Measurements from ENCODE around the gene SLC49A3. TPM values are rescaled to one million over a fixed set of nuclear protein-coding genes. Genes with fewer than 3 reads are reported as not detected.

SLC49A3 gene
- total RNA-seq, 1 experiment from 2014 or later: 5.5 TPM

DNA sequence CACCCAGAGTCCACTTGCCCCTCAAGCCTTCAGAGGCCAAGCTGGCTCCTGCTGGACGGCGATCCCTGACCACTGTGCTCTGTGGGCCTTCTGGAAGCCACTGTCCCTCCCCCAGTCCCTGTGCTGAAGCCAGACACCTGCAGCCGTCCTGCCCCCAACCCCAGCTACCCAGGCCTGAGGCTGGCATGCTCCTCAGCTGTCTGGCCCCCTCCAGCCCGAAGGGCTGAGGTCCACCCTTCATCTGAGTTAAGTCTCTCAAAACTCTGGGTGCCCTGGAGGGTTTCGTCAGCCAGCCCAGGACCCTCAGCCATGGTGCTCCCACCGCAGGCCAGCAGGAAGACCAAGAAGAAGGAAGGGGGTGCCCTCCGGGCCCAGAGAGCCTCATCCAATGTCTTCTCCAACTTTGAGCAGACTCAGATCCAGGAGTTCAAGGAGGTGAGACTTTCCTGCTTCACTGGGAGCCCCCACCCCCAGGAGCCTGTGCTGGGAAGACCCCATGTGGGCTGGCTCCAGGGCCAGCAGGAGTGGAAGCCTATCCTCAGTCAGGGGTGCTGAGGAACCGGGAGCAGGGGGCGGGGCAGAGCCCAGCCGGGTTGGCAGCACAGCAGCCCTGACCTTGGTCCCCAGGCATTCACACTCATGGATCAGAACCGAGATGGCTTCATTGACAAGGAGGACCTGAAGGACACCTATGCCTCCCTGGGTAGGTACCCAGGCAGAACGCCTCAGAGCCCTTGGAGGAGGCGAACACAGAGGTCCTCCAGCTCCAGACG, 10.4 kb downstream of the SLC49A3 start:
- H3K4me3 ChIP-seq (replicated peaks in 1 of 2; ENCODE audit: low read depth in 1 of 2, low read length in 2 of 2): peak overlapping the region in 1 of 2 experiments; percentile 17; a peak in 1 of 4 replicates
- ChIA-PET POLR2A (no interaction called here), CTCF (interaction anchor here (1.0 kb wide), 1 partner anchor 9 kb away, joined by 5 read pairs; no protein-coding TSS in a partner anchor), RAD21 (ENCODE audit: low non-redundant PET in 1 of 2, low total read pairs in 2 of 2, uncharacterized antibody in 2 of 2, unreplicated experiment in 2 of 2) (no interaction called here)
- H3K27ac ChIP-seq (ENCODE audit: low read depth, low read length): peak overlapping the region; percentile 14; the same call in 1 of the 2 replicates
- BruUV-seq (replicated peaks): no TSS peak
- H3K27me3 ChIP-seq (ENCODE audit: insufficient read depth, low read length): no peaks in the 10 kb centered on the region
- TF ChIP-seq, protein P1, sequence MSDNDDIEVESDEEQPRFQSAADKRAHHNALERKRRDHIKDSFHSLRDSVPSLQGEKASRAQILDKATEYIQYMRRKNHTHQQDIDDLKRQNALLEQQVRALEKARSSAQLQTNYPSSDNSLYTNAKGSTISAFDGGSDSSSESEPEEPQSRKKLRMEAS (IDR thresholded peaks at IDR 0.05): no peak
- no peak for TF ChIP-seq SIN3A (IDR thresholded peaks at IDR 0.05; ENCODE audit: low read depth)
- no peak for TF ChIP-seq POLR2A (IDR thresholded peaks at IDR 0.05; ENCODE audit: borderline replicate concordance, extremely low read depth, insufficient read depth, insufficient read length)
- no peak for TF ChIP-seq ELF1 (IDR thresholded peaks at IDR 0.05; ENCODE audit: borderline replicate concordance, low read depth)
- TF ChIP-seq EZH2phosphoT487 (IDR thresholded peaks at IDR 0.05; ENCODE audit: borderline replicate concordance): no peak
- TF ChIP-seq ZFX (IDR thresholded peaks at IDR 0.05): no peak
- TF ChIP-seq SP1 (IDR thresholded peaks at IDR 0.05; ENCODE audit: low read depth): no peak
- TF ChIP-seq TCF7L2 (IDR thresholded peaks at IDR 0.05; ENCODE audit: borderline replicate concordance, extremely low read depth, insufficient read depth, insufficient read length): no peak
- TF ChIP-seq, protein P2, sequence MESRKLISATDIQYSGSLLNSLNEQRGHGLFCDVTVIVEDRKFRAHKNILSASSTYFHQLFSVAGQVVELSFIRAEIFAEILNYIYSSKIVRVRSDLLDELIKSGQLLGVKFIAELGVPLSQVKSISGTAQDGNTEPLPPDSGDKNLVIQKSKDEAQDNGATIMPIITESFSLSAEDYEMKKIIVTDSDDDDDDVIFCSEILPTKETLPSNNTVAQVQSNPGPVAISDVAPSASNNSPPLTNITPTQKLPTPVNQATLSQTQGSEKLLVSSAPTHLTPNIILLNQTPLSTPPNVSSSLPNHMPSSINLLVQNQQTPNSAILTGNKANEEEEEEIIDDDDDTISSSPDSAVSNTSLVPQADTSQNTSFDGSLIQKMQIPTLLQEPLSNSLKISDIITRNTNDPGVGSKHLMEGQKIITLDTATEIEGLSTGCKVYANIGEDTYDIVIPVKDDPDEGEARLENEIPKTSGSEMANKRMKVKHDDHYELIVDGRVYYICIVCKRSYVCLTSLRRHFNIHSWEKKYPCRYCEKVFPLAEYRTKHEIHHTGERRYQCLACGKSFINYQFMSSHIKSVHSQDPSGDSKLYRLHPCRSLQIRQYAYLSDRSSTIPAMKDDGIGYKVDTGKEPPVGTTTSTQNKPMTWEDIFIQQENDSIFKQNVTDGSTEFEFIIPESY (IDR thresholded peaks at IDR 0.05; ENCODE audit: extremely low read depth, insufficient replicate concordance, low read length): no peak
- no peak for TF ChIP-seq CBX3 (IDR thresholded peaks at IDR 0.05; ENCODE audit: low read depth)
- TF ChIP-seq FOSL1 (IDR thresholded peaks at IDR 0.05; ENCODE audit: low read depth): no peak
- no peak for TF ChIP-seq YY1 (IDR thresholded peaks at IDR 0.05; ENCODE audit: extremely low read depth, insufficient replicate concordance, low read depth, low read length)
- no peak for TF ChIP-seq EGR1 (IDR thresholded peaks at IDR 0.05; ENCODE audit: low read depth)
- TF ChIP-seq RAD21 (IDR thresholded peaks at IDR 0.05; ENCODE audit: low read depth): no peak
- no peak for TF ChIP-seq SRF (IDR thresholded peaks at IDR 0.05; ENCODE audit: low read depth)
- no peak for TF ChIP-seq CEBPB (IDR thresholded peaks at IDR 0.05; ENCODE audit: low read depth)
- TF ChIP-seq EZH2 (IDR thresholded peaks at IDR 0.05): no peak
- TF ChIP-seq, protein P3, sequence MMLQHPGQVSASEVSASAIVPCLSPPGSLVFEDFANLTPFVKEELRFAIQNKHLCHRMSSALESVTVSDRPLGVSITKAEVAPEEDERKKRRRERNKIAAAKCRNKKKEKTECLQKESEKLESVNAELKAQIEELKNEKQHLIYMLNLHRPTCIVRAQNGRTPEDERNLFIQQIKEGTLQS (IDR thresholded peaks at IDR 0.05): no peak
- H3K9ac ChIP-seq (ENCODE audit: low read length): peak overlapping the region; percentile 41
- no peak for DNase-seq (ENCODE audit: low read depth, low spot score)
- no peaks in the 10 kb centered on the region for H3K36me3 ChIP-seq (ENCODE audit: control insufficient read depth in 1 of 2, insufficient read depth in 2 of 2, low read length in 2 of 2)
- no peaks in the 10 kb centered on the region for H3K9me3 ChIP-seq (ENCODE audit: control insufficient read depth in 1 of 2, insufficient read depth in 1 of 2, low read depth in 1 of 2, low read length in 2 of 2)
- peaks cover 10% of the 10 kb centered on the region for H3K79me2 ChIP-seq (ENCODE audit: insufficient read depth, low read length)
- ATAC-seq: no peak
- H3K4me1 ChIP-seq (ENCODE audit: control insufficient read depth in 1 of 2, insufficient read depth in 2 of 2, low read length in 2 of 2): peaks cover 23 to 52% of the 10 kb centered on the region in 2 experiments
- H3K4me2 ChIP-seq (ENCODE audit: low read length): peak overlapping the region; percentile 60
- no peaks in the 10 kb centered on the region for H3K9me2 ChIP-seq (ENCODE audit: insufficient read depth)
- H2AFZ ChIP-seq (ENCODE audit: low read depth, low read length, poor library complexity, severe bottlenecking): no peak overlapping the region
- intact Hi-C loops (cut with micrococcal nuclease): loop anchor here (10.0 kb wide), 1 partner anchor 204 kb away; no protein-coding TSS in a partner anchor
- H4K20me1 ChIP-seq (ENCODE audit: insufficient read depth): no peaks in the 10 kb centered on the region

Data from HCT116 (cell line).